HG03095 (cell line): Measurements from ENCODE around the gene PLVAP.

Source experiments
- ATAC-seq: cut with Tn5 transposase; IDR thresholded peaks from one replicate; pipeline ENCODE4 v1.9.1; 2021; ENCODE audit warnings: moderate library complexity; ENCODE audit not compliant: unreplicated experiment

Gene PLVAP

GRCh38 chr19:17376935-17377600, at the start of gene PLVAP:
Gene PLVAP, minus strand, starts transcription at chr19:17377342. Its CDS starts 54 bp downstream, at chr19:17377288.
- no peak for ATAC-seq

GRCh38 chr19:17424743-17425365, 47.7 kb upstream of the PLVAP start:
- ATAC-seq, result no peak

- no peak for ATAC-seq
These were observed 46.5 kb upstream of the PLVAP start for GRCh38 chr19:17423429-17424208.

- ATAC-seq, result no peak
These were observed 44.8 kb upstream of the PLVAP start for GRCh38 chr19:17421942-17422341.

- ATAC-seq, result no peak
These were observed 43.4 kb upstream of the PLVAP start for GRCh38 chr19:17420475-17420924.

- peak; percentile 81 for ATAC-seq
These were observed 42.7 kb upstream of the PLVAP start, which contains the start of gene MVB12A for GRCh38 chr19:17419621-17420474. Gene MVB12A, plus strand, starts transcription at chr19:17420047. Its CDS starts 89 bp downstream, at chr19:17420136.

GRCh38 chr19:17419154-17419620, 42.0 kb upstream of the PLVAP start:
- ATAC-seq, result no peak

GRCh38 chr19:17418710-17419109, 41.6 kb upstream of the PLVAP start:
- no peak for ATAC-seq

- no peak for ATAC-seq
These were observed 38.0 kb upstream of the PLVAP start for GRCh38 chr19:17415121-17415520.

GRCh38 chr19:17414097-17414496, 37.0 kb upstream of the PLVAP start:
- no peak for ATAC-seq

GRCh38 chr19:17411801-17412200, 34.7 kb upstream of the PLVAP start:
- ATAC-seq, result no peak

GRCh38 chr19:17409990-17410389, 32.8 kb upstream of the PLVAP start:
- ATAC-seq, result no peak

- ATAC-seq, result no peak
These were observed 29.7 kb upstream of the PLVAP start for GRCh38 chr19:17406887-17407196.

GRCh38 chr19:17406046-17406886, 29.1 kb upstream of the PLVAP start:
- peak; percentile 13 for ATAC-seq

GRCh38 chr19:17405250-17406045, 28.3 kb upstream of the PLVAP start, which contains the start of gene BST2:
Gene BST2, minus strand, starts transcription at chr19:17405630. Its CDS starts 55 bp downstream, at chr19:17405575.
- peak; percentile 76 for ATAC-seq

GRCh38 chr19:17404621-17405249, 27.6 kb upstream of the PLVAP start:
- no peak for ATAC-seq

- no peak for ATAC-seq
These were observed 26.9 kb upstream of the PLVAP start for GRCh38 chr19:17404015-17404414.
